Measurements from ENCODE around the gene CYP2D6. TPM values are rescaled to one million over a fixed set of nuclear protein-coding genes. Genes with fewer than 3 reads are reported as not detected.
"Not testable (repeated sequence)": the region's sequence is repeated elsewhere in the genome, so short reads cannot be mapped to it uniquely, and the experiment has no call there.

CYP2D6 gene
- total and polyA plus RNA-seq, 2 of the 13 experiments (the other 11 are each of a cell fraction or from before 2014, with no cell fraction given), result 1.0 to 3.7 TPM

GRCh38 chr22:42116848-42117424 lies 13.7 kb downstream of the CYP2D6 start:
- intact Hi-C loops (cut with micrococcal nuclease; ENCODE audit: unreplicated experiment) (loop anchor here (10.0 kb wide), 1 partner anchor 422 kb away; the partner anchor contains the start of gene MEI1), in situ Hi-C loops (cut with HindIII; ENCODE audit: extremely low pct_ligation_motif_present, low pct_unique_long_range_greater_than_20kb) (no loop called here)
- FAIRE-seq (no peak), DNase-seq (ENCODE audit: low spot score) (no peak), ATAC-seq (peak; percentile 30; the same call in 1 of the 3 replicates)
- ChIA-PET CTCF (ENCODE audit: low intra/inter-chr PET ratio, low total read pairs) (interaction anchor here (1.6 kb wide), 1 partner anchor 327 kb away, joined by 4 read pairs; no protein-coding TSS in a partner anchor), POLR2A (no interaction called here)
- Histone ChIP-seq H3K27me3 (ENCODE audit: control insufficient read depth in 1 of 2, insufficient read depth in 2 of 2, low read length in 2 of 2) (no peaks in the 10 kb centered on the region), H3K4me3 (replicated peaks in 1 of 3; ENCODE audit: insufficient read depth in 1 of 3, low read depth in 2 of 3, low read length in 3 of 3) (no peak overlapping the region), H3K79me2 (ENCODE audit: insufficient read depth, low read length) (no peaks in the 10 kb centered on the region), H3K4me1 (ENCODE audit: insufficient read depth, low read length) (peaks cover 12% of the 10 kb centered on the region), H3K9me3 (ENCODE audit: low read length) (peaks cover 10% of the 10 kb centered on the region; the same call in 1 of the 2 replicates), H2AFZ (ENCODE audit: low read length) (no peak overlapping the region), H3K36me3 (replicated peaks in 1 of 2; ENCODE audit: control insufficient read depth in 1 of 2, insufficient read depth in 2 of 2, low read length in 2 of 2) (no peaks in the 10 kb centered on the region), H3K27ac (ENCODE audit: extremely low read length, insufficient read depth, low read length) (no peak overlapping the region), H3K9ac (ENCODE audit: insufficient read depth, low read depth, low read length) (no peak overlapping the region), H3K4me2 (ENCODE audit: low read depth, low read length) (no peak overlapping the region), H4K20me1 (ENCODE audit: insufficient read depth, low read length) (no peaks in the 10 kb centered on the region)
- no TSS peak for BruUV-seq (replicated peaks)
- 70% methylated on average over 4 of the region's 4 CpGs for WGBS (ENCODE audit: low lambda C conversion rate)
- TF ChIP-seq CTCF (CRISPR knock-in tag; IDR thresholded peaks at IDR 0.05) (peak; percentile 56), ZNF101 (CRISPR knock-in tag; IDR thresholded peaks at IDR 0.05; ENCODE audit: borderline replicate concordance, low read depth) (no peak), FOSL2 (CRISPR knock-in tag; IDR thresholded peaks at IDR 0.05) (no peak), ZNF20 (CRISPR knock-in tag; IDR thresholded peaks at IDR 0.05) (no peak), ZNF574 (CRISPR knock-in tag; IDR thresholded peaks at IDR 0.05) (peak; percentile 88), NFKB2 (CRISPR knock-in tag; IDR thresholded peaks at IDR 0.05; ENCODE audit: borderline replicate concordance) (no peak), KLF12 (CRISPR knock-in tag; IDR thresholded peaks at IDR 0.05; ENCODE audit: borderline replicate concordance) (no peak), STAG1 (CRISPR knock-in tag; IDR thresholded peaks at IDR 0.05) (peak; percentile 35)

- BruUV-seq (replicated peaks); H3K79me2 ChIP-seq (ENCODE audit: insufficient read depth, low read length); DNase-seq (ENCODE audit: low spot score); H3K27ac ChIP-seq (ENCODE audit: extremely low read length, insufficient read depth, low read length); FAIRE-seq; H3K9ac ChIP-seq (ENCODE audit: insufficient read depth, low read depth, low read length); POLR2A ChIA-PET; H2AFZ ChIP-seq (ENCODE audit: low read length); H4K20me1 ChIP-seq (ENCODE audit: insufficient read depth, low read length); ATAC-seq; H3K4me2 ChIP-seq (ENCODE audit: low read depth, low read length); H3K4me3 ChIP-seq (replicated peaks in 1 of 3; ENCODE audit: insufficient read depth in 1 of 3, low read depth in 2 of 3, low read length in 3 of 3); H3K9me3 ChIP-seq (ENCODE audit: low read length); in situ Hi-C loops (cut with HindIII; ENCODE audit: extremely low pct_ligation_motif_present, low pct_unique_long_range_greater_than_20kb); H3K36me3 ChIP-seq (replicated peaks in 1 of 2; ENCODE audit: control insufficient read depth in 1 of 2, insufficient read depth in 2 of 2, low read length in 2 of 2); H3K27me3 ChIP-seq (ENCODE audit: control insufficient read depth in 1 of 2, insufficient read depth in 2 of 2, low read length in 2 of 2): not testable (repeated sequence)
- 66% methylated on average over 6 of the region's 6 CpGs for WGBS (ENCODE audit: low lambda C conversion rate)
- H3K4me1 ChIP-seq (ENCODE audit: insufficient read depth, low read length), result peaks cover 12% of the 10 kb centered on the region
- CTCF ChIA-PET (ENCODE audit: low intra/inter-chr PET ratio, low total read pairs), result interaction anchor here (1.3 to 3.9 kb wide), 4 partner anchors 25 to 164 kb away, joined by 5 to 35 read pairs (median 13); partner anchors contain the start of gene NDUFA6
- intact Hi-C loops (cut with micrococcal nuclease; ENCODE audit: unreplicated experiment), result loop anchor here (10.0 kb wide), 1 partner anchor 421 kb away; the partner anchor contains the start of gene MEI1
These were observed 15.2 kb downstream of the CYP2D6 start for GRCh38 chr22:42115420-42115830.

Data from HepG2 (cell line).